ENCODE results near the gene ZNF184. TPM values are rescaled to one million over a fixed set of nuclear protein-coding genes. Genes with fewer than 3 reads are reported as not detected.

ZNF184 gene
- 1 to 10 TPM; 7.8 to 8.1 TPM for total RNA-seq

DNA sequence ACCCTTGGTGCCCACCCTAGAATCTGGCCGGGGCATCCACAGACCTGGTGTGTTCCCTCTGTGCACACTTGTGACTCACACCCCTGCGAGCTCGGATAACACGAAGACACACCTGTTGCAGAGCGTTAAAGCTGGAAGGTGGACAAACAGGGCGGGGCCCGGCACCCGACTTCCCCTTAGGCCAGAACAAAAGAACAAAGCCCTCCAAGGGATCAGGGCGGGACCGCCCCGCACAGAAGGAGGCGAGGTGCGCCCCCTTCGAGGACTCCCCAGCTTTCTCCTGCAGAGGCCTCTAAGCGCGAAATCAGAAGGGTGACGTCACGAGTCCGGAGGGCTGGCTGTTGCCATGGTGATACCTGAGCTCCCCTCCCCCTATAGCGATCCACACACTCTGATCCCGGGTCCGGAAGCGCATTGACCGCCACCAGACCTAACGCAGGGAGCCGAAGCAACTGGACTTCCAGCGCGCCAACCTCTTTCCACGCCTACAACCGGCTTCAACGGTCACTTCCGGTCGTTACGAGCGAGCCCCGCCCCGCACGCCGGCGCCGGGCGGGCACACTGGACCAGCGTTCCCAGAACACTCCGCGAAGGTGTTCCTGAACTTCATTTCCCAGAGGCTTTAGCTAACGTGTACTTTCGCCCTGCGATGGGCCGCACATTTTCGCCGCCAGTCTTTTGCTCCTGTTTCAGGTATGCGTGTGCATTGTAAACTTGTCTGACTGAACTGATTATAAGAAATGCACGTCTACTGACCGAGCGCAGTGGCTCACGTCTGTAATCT is at the start of gene ZNF184:
Gene ZNF184 (minus strand): TSS at position 489 of the 784 bp plus-strand sequence. CDS start 811 bp downstream, outside the sequence.
- POLR2A ChIA-PET: interaction anchor here (0.8 to 1.3 kb wide), 3 partner anchors 339 to 341 kb away, joined by 3 to 5 read pairs (median 3); a partner anchor contains a TSS
- CTCF ChIA-PET: interaction anchor here (0.9 to 1.6 kb wide), 2 partner anchors 21 to 160 kb away, joined by 3 to 4 read pairs; no protein-coding TSS in a partner anchor

DNA sequence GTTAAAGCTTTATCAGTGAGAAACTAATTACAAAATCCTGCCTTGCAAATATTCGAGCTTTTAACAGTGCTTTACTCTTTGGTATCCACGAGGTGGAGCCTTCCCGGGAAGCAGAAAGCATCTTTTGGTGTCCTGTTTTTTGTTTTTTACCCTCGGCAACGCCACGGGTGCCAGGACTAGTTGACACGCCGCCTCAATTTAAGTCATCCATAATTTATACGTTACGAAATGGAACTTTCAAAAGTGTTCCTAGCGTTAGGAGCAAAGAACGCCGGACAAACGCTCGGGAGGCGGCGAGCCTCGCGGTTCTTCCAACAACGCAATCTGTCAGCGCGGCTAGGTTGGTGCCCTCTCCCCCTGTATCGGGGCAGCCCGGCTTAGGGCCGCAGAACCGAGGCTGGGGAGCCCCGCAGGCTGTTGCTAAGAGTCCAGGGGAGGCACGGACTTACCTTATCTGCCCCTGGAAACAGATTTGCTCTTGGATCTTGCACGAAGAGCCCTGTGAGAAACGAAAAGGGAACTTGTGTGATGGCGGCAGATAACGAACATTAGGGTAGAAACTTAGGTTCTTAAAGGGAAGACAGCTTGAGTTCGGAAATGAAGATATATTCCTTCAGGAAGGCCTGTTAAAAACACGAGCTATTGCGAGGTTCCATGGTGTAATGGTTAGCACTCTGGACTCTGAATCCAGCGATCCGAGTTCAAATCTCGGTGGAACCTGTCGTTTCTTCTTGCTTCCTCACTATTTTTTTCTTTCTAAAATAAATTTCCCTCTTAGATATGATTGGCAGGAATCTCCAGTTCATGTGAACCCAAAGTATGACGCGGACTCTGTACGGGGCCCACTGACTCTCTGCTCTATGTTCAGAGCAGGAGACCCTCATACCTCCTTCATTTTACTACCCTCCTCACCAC is 46.2 kb upstream of the ZNF184 start:
- ChIA-PET CTCF (interaction anchor here (0.8 to 2.0 kb wide), 8 partner anchors 12 to 342 kb away, joined by 3 to 7 read pairs (median 4); no protein-coding TSS in a partner anchor), POLR2A (interaction anchor here (1.1 kb wide), 1 partner anchor 233 kb away, joined by 5 read pairs; no protein-coding TSS in a partner anchor)

DNA sequence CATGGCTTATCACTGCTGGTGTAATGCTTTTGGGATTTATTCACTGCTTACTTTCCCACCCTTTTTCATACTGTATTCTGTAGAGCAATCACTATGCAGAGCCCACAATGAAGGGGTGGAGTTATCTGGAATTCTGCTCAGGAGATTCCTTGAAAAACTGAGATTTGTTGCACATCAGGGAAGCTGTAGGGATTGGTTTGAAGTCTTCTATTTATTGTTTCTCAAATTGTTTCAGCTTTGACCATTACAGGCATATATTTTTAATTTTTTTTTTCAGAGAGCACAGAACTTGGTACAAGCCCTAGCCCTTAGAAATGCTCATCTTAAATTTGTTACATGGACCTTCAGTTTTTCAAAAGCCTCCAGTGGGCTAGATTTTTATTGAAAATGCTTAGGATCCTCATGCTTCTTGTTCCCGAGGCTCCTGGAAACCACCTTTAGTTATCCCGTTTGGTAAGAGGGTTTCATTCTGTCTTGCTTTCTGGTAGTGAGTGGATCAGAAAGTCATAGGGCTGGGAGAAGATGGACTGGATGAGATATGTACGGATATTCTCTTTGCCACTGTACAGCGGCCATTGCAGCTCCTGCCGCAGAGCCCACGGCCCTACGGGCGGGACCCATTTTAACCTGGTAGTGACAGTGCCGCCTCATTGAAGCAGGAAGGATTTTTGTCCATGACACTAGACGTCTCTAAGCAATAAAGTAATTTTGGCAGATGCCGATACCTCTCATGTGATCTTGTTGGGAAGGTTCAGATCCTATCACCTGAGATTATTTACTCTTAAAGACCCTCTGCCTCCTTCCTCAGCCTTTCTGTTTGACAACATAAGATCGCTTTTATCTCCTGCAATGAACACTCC is 45.3 kb upstream of the ZNF184 start:
- CTCF ChIA-PET: interaction anchor here (0.8 to 2.0 kb wide), 7 partner anchors 13 to 341 kb away, joined by 3 to 7 read pairs (median 4); no protein-coding TSS in a partner anchor
- POLR2A ChIA-PET: interaction anchor here (1.1 kb wide), 1 partner anchor 234 kb away, joined by 5 read pairs; no protein-coding TSS in a partner anchor

DNA sequence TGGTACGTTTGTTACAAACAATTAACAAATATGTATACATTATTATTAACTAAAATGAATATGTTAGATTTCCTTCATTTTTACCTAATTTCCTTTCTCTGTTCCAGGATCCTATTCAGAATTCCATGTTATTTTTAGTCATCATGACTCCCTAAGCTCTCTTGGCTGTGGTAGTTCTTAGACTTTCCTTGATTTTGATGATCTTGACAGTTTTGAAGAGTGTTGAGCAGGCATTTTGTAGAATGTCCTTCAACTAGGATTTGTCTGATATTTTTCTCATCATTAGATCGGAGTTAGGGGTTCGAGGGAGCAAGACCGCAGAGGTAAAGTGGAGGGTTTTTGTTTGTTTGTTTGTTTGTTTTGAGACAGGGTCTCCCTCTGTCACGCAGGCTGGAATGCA is 44.3 kb upstream of the ZNF184 start:
- POLR2A ChIA-PET: no interaction called here
- CTCF ChIA-PET: no interaction called here

DNA sequence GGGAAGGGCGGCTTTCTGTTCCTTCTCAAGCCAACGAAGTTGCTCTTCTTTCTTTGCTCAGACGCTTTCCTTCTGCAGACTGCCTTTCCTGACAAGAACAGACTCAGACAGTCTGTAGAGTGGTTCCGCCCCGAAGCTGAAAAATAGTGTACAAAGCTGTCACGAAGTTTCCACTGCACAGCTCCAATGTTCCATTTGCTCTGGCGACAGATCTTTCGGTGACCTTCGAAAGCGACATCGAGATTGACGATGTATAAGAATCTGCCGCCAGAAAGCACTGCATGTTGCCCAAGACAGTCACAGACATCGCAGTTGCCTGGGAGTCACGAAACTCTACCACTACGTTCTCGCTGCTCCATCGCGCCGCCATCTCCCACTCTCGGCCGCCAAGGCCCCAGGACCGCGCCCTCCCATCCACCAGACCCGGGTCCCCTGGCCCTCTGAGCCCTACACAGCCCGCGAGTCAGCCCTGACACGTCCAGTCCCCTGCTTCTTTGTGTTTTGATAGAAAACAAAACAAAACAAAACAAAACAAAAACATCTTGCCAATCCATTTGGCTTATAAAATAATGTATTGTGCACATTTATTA is 42.1 kb upstream of the ZNF184 start:
- POLR2A ChIA-PET: no interaction called here
- CTCF ChIA-PET: no interaction called here

DNA sequence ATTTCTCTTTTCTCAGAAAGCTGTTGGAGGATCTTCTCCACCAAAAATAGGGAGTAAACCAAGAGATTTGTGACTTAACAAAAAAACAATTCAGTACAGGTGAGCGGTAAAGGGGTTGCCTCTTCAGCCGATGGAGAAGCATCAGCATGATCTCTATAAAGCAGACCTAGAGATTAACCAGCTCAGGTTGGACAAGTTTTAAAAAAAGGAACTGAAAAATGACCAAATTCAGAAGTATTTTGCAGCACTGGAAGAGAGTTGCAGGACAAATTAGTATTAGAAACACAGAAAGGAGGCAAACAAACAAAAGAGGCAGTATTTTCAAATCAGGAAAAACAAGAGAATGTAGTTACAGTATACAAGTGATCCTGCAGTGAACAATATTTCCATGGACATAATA is 39.6 kb upstream of the ZNF184 start:
- CTCF ChIA-PET: no interaction called here
- POLR2A ChIA-PET: no interaction called here

DNA sequence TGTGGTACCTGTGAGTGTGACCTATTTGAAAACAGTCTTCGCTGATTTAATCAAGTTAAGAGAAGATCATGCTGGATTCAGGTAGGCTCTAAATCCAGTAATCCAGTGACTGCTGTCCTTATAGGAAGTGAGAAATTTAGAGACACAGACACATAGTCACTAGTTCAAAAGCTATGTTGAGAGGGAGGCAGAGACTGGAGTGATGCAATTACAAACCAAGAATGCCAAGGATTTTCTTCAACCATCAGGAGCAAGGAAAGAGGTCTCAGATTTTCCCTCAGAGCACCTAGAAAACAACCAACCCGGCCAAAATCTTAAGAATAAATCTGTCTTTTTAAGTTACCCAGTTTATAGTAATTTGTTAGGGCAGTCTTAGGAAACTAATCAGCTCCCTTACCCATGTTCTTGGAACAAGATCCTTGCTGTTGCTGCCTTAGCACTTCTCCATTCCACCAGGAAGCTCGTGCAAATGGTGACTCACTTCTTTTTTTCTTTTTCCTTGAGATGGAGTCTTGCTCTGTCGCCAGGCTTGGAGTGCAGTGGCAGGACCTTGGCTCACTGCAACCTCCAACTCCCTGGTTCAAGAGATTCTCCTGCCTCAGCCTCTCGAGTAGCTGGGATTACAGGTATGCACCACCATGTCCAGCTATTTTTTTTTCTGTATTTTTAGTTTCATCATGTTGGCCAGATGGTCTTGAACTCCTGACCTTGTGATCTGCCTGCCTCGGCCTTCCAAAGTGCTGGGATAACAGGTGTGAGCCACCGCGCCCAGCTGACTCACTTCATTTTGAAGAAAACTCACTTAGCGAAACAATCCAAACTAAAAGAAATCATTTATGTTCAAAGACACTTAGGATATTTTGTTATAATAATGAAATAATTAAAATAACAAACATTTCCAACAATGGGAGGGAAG is 34.4 kb upstream of the ZNF184 start:
- POLR2A ChIA-PET: no interaction called here
- CTCF ChIA-PET: interaction anchor here (1.3 kb wide), 1 partner anchor 194 kb away, joined by 3 read pairs; no protein-coding TSS in a partner anchor

DNA sequence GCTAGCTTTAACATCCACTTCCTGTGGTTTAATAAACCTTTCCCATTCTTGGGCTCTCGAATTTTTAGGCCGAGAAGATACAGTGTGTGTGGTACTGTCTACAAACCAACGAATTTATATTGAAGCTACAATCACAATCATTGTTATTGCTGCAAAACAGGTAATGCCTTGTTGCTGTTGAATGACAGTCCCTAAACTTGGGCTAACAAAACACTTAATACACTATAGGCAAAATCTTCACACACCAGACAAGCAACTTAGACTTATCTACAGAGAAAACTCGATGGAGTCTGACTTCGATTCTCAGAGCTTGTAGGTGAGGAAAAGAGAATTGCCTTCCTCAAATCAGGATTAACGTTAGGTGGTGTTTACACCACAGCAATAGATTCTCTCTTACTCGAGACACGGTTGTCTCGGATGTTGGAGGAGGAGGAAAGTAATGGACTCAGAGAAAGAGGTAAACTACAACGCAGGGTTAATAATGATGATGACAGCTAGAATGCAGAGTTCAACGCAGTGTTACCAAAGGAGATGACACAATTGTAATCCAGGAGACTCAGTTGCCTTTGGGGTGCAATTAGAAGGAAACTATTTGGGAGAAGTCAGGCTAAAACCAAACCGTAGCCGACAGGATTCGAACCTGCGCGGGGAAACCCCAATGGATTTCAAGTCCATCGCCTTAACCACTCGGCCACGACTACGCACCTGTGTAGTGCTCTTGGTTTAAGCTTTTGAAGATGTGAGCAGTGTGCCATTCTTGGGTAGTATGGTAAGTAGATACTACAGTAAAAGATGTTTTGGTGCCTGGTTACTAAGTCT is 32.5 kb upstream of the ZNF184 start:
- POLR2A ChIA-PET: no interaction called here
- CTCF ChIA-PET: interaction anchor here (1.1 to 1.3 kb wide), 3 partner anchors 11 to 202 kb away, joined by 3 to 4 read pairs (median 3); no protein-coding TSS in a partner anchor

DNA sequence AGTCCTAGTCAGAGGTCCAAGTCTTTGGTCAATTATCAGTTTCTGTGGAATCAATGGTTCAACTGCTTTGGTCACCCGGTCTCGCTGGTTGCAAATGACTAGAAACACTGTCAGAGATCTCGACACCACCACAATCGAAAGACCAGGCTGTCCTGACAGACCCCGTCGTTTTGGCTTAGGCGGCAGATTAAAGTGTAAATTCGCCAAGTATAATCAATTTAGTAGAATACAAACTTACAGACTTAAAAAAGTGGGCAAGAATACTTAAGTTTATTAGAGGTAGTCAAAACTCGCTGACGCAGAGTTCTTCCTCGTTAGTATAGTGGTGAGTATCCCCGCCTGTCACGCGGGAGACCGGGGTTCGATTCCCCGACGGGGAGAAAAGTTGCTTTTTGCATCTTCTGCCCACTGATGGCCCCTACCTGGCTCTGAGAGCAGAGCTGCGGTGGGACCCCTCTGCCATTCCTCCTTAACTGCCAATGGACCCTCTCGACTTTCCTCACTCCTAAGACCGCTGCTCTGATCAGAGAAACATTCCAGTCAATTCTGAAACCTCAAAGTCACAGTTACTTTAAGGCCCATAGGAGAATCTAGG is 30.6 kb upstream of the ZNF184 start:
- CTCF ChIA-PET: interaction anchor here (0.6 to 1.3 kb wide), 6 partner anchors 15 to 249 kb away, joined by 3 to 7 read pairs (median 4); no protein-coding TSS in a partner anchor
- POLR2A ChIA-PET: interaction anchor here (0.5 to 0.6 kb wide), 2 partner anchors 356 to 724 kb away, joined by 5 to 8 read pairs; no protein-coding TSS in a partner anchor

DNA sequence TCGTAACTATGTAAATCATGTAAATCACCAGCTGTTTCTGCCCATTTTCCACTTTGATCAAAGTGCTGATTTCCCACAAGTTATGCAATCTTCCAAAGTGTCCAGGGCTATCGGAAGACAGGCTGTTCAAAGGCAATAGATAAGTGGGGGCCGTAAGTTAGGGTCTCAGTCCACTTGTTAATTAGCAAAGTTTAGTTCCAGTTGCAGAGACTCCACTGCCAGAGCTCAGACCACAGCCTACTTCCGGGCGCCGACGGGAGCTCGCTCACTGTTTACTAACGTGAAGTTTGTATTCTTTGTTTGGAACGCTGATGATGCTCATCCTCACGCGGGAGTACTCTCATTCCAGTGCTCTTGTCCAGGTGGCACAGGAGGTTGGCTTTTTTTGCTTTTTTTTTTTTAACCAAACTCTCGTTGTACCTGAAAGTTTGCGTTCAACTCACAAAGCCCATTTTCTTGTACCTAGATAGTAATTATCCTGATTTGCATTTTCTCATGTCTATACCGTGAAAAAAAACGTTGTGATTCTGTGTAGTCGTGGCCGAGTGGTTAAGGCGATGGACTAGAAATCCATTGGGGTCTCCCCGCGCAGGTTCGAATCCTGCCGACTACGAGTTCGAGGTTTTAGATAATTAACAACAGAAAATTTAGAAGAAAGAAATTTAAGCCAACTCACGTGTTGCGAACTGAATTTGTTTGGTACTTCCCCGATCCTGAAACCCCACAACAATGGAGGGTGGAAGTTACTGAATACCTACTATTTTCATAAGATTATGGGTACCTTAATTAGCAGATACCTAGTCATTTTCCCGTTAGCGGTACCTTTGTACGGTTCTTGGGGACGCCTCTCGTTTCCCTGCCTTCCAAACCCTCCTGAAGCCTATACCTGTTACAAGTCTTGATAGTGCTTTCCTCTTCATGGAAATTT is 29.9 kb upstream of the ZNF184 start:
- ChIA-PET POLR2A (interaction anchor here (0.6 kb wide), 1 partner anchor 8 kb away, joined by 6 read pairs; no protein-coding TSS in a partner anchor), CTCF (no interaction called here)

DNA sequence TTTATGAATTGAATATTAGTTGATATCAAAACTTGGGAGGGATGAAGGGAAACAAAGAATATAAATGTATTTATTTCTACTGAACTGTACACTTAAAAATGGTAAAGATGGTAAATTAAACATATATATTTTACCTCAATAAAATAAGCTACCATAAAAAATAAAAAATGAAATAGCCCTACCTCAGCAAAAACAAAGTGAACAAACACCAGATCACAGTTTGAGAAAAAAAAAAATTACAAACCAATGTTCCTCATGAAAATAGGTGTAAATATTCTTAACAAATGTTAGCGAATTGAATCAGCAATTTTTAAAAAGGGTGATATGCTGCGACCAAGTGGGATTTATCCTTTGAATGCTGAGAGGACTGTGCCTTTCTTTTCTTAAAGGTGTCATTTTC is 28.3 kb upstream of the ZNF184 start:
- POLR2A ChIA-PET: no interaction called here
- CTCF ChIA-PET: no interaction called here

DNA sequence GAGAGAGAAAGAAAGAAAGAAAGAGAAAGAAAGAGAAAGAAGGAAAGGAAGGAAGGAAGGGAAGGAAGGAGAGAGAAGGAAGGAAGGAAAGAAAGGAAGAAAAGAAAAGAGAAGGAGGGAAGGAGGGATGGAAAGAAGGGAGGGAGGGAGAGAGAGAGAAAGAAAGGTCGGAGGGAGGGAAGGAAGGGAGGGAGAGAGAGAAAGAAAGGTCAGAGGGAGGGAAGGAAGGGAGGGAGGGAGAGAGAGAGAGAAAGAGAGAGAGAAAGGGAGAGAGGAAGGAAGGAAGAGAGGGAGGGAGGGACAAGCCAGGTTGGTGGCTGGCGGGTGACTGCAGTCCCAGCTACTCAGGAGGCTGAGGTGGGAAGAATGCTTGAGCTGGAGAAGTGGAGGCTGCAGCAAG is 27.3 kb upstream of the ZNF184 start:
- POLR2A ChIA-PET: no interaction called here
- CTCF ChIA-PET: no interaction called here

DNA sequence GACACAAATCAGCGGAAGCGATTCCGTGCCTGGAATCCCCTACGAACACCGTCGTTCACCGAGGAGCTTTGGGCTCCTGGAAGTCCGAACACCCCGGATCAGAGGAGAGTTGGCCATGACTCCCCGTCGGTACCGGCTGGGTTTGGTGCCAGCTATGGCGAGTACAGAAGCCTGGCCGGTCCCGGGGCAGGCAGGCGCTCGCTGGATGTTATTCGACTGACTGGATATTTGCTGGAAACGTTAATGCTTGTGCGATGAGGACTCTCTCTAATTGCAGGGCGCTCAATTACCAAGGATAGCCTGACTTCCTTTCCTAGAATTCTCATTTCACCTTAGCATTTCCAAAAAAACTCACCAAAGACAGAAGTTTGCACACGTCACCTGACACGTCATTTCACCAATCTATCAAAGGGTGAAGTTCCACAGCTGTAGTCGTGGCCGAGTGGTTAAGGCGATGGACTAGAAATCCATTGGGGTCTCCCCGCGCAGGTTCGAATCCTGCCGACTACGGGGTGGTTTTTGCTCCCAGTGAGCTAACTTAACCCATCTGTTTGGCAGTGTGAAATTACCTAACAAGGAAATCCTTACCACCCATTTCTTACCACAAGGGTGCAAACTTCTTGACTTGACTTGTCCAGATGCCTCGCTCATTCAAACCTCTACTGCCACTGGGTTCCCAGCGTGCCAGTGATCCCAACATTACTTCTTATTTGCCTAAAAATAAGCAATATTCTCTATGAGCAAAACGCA is 22.7 kb upstream of the ZNF184 start:
- CTCF ChIA-PET: no interaction called here
- POLR2A ChIA-PET: no interaction called here

DNA sequence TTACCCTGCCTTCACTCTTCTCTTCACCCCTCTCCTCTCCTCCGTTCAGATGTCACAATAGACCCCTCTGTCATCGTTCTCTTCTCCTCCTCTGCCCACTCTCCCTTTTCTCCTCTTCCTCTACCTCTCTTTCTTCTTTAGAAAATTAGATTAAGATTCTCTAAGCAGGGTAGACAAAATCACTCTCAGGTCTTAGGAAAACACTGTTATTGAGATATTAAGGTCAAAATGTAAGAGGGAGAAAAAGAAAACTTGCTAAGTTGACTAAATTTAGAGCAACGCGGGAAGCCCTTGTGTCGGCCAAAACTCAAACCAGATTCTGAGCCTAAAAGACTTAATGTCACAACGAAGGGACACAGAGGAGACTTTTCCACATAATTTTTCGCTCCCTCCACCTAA is 22.1 kb upstream of the ZNF184 start:
- POLR2A ChIA-PET: no interaction called here
- CTCF ChIA-PET: interaction anchor here (0.9 kb wide), 1 partner anchor 14 kb away, joined by 3 read pairs; no protein-coding TSS in a partner anchor
